ENCODE results near the gene SLC39A9. TPM values are rescaled to one million over a fixed set of nuclear protein-coding genes. Genes with fewer than 3 reads are reported as not detected.

Gene SLC39A9
- total and polyA plus RNA-seq, 2 of the 4 experiments (the other 2 are of a cell fraction), result 41.4 to 168 TPM

- H3K4me1 ChIP-seq (ENCODE audit: control insufficient read depth, insufficient read depth, low read length), result peaks cover 3% of the 10 kb centered on the region; the same call in 1 of the 2 replicates
- no peaks in the 10 kb centered on the region for H3K9me3 ChIP-seq (ENCODE audit: control insufficient read depth, insufficient read depth, low read length)
- H3K4me2 ChIP-seq (ENCODE audit: low read depth, low read length), result no peak overlapping the region
- no peaks in the 10 kb centered on the region for H3K9me1 ChIP-seq (ENCODE audit: insufficient read depth, low read length)
- TF ChIP-seq NFE2L2 (IDR thresholded peaks at IDR 0.05; ENCODE audit: low read depth, low read length), result no peak
- TF ChIP-seq SMC3 (IDR thresholded peaks at IDR 0.05; ENCODE audit: low read depth, low read length), result no peak
- no peak for TF ChIP-seq FOS (IDR thresholded peaks at IDR 0.05; ENCODE audit: low read depth, low read length)
- TF ChIP-seq RCOR1 (IDR thresholded peaks at IDR 0.05; ENCODE audit: insufficient replicate concordance, low read length), result no peak
- TF ChIP-seq CHD1 (IDR thresholded peaks at IDR 0.05; ENCODE audit: low read depth, low read length), result no peak
- TF ChIP-seq RAD21 (IDR thresholded peaks at IDR 0.05; ENCODE audit: low read length), result no peak
- TF ChIP-seq MAZ (IDR thresholded peaks at IDR 0.05; ENCODE audit: borderline replicate concordance, low read depth, low read length), result no peak
- TF ChIP-seq BHLHE40 (IDR thresholded peaks at IDR 0.05; ENCODE audit: low read depth, low read length), result no peak
- no peak for TF ChIP-seq MAFK (IDR thresholded peaks at IDR 0.05; ENCODE audit: low read depth, low read length)
- TF ChIP-seq CEBPB (IDR thresholded peaks at IDR 0.05; ENCODE audit: low read depth, low read length), result no peak
- TF ChIP-seq, protein P1, sequence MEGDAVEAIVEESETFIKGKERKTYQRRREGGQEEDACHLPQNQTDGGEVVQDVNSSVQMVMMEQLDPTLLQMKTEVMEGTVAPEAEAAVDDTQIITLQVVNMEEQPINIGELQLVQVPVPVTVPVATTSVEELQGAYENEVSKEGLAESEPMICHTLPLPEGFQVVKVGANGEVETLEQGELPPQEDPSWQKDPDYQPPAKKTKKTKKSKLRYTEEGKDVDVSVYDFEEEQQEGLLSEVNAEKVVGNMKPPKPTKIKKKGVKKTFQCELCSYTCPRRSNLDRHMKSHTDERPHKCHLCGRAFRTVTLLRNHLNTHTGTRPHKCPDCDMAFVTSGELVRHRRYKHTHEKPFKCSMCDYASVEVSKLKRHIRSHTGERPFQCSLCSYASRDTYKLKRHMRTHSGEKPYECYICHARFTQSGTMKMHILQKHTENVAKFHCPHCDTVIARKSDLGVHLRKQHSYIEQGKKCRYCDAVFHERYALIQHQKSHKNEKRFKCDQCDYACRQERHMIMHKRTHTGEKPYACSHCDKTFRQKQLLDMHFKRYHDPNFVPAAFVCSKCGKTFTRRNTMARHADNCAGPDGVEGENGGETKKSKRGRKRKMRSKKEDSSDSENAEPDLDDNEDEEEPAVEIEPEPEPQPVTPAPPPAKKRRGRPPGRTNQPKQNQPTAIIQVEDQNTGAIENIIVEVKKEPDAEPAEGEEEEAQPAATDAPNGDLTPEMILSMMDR (conservative IDR thresholded peaks at IDR 0.05; ENCODE audit: low read depth, low read length), result no peak
- TF ChIP-seq RFX5 (IDR thresholded peaks at IDR 0.05; ENCODE audit: low read depth, low read length), result no peak
- no peak overlapping the region for H3K4ac ChIP-seq (ENCODE audit: low read depth, low read length)
- H4K5ac ChIP-seq (ENCODE audit: low read depth, low read length), result no peak overlapping the region
- H3K9ac ChIP-seq (ENCODE audit: low read depth, low read length), result no peak overlapping the region
- dilution Hi-C loops (cut with HindIII; ENCODE audit: low sequenced_read_pairs, unreplicated experiment) (no loop called here), in situ Hi-C loops (cut with MboI; ENCODE audit: low sequenced_read_pairs) (no loop called here), intact Hi-C loops (cut with micrococcal nuclease) (no loop called here)
- no CpG with 5 or more reads among the region's 6 CpGs for WGBS, 2 experiments (ENCODE audit: extremely low coverage in 2 of 2, insufficient read length in 1 of 2)
- H3K27ac ChIP-seq (ENCODE audit: insufficient read depth, low read length), result no peak overlapping the region
- H3K79me1 ChIP-seq (ENCODE audit: low read depth in 1 of 2, low read length in 2 of 2), result no peaks in the 10 kb centered on the region
- no peaks in the 10 kb centered on the region for H3K36me3 ChIP-seq (ENCODE audit: control insufficient read depth, insufficient read depth, low read length)
- DNase-seq (no peak), ATAC-seq (ENCODE audit: low read depth) (no peak)
- H3K23ac ChIP-seq (ENCODE audit: low read depth, low read length), result no peak overlapping the region
- peaks cover 82% of the 10 kb centered on the region for H3K27me3 ChIP-seq (ENCODE audit: control insufficient read depth, insufficient read depth, low read length)
- no peak overlapping the region for H2BK20ac ChIP-seq (ENCODE audit: low read depth, low read length)
- no peak overlapping the region for H3K4me3 ChIP-seq (ENCODE audit: insufficient read depth, low read depth, low read length)
- H2BK15ac ChIP-seq (ENCODE audit: low read depth, low read length), result no peak overlapping the region
- no peak overlapping the region for H4K91ac ChIP-seq (ENCODE audit: insufficient read depth, low read depth, low read length)
- no peak overlapping the region for H3K18ac ChIP-seq (ENCODE audit: low read depth, low read length)
- BruUV-seq (replicated peaks), result no TSS peak
- POLR2A ChIA-PET (ENCODE audit: unreplicated experiment), result no interaction called here
- H2AFZ ChIP-seq (replicated peaks; ENCODE audit: low read length, poor library complexity), result no peak overlapping the region
- no peak overlapping the region for H3K14ac ChIP-seq (replicated peaks; ENCODE audit: low read depth, low read length)
- H4K20me1 ChIP-seq (ENCODE audit: insufficient read depth, low read length), result no peaks in the 10 kb centered on the region
- no peak overlapping the region for H2BK120ac ChIP-seq (ENCODE audit: low read depth, low read length)
- no peak overlapping the region for H2BK5ac ChIP-seq (ENCODE audit: low read depth, low read length, poor library complexity, severe bottlenecking)
- CTCF ChIA-PET, result no interaction called here
- no peak overlapping the region for H4K8ac ChIP-seq (ENCODE audit: low read depth in 2 of 2, low read length in 2 of 2)
- H2AK5ac ChIP-seq (ENCODE audit: low read depth, low read length), result no peak overlapping the region
- H3K56ac ChIP-seq (ENCODE audit: extremely low read depth, insufficient read depth, low read length), result no peak overlapping the region
- no peak overlapping the region for H2AK9ac ChIP-seq (replicated peaks; ENCODE audit: low read depth, low read length, poor library complexity)
Observed at GRCh38 chr14:69485701-69486100, 87.2 kb downstream of the SLC39A9 start.
